SJSA1 (cell line): ENCODE measurements around the gene PGA5. TPM values are rescaled to one million over a fixed set of nuclear protein-coding genes. Genes with fewer than 3 reads are reported as not detected.

Experiments used
- DNase-seq, 2 experiments: peaks; one replicate each; pipeline ENCODE4 v3.0.0-alpha.2; 2015 to 2020; ENCODE audit warnings: low spot score in 2 of 2, low read depth in 1 of 2
- H3K27ac ChIP-seq: fragments of 250-450 bp; sonication (Bioruptor Pico); 2 replicates; pipeline ENCODE4 v1.5.1; 2020; ENCODE audit warnings: mild to moderate bottlenecking, moderate library complexity
- H3K27me3 ChIP-seq: fragments of 250-450 bp; sonication (Bioruptor Pico); replicated peaks from 2 replicates; pipeline ENCODE4 v1.5.1; 2020; ENCODE audit warnings: mild to moderate bottlenecking, moderate library complexity
- H3K36me3 ChIP-seq: fragments of 250-450 bp; sonication (Bioruptor Pico); 2 replicates; pipeline ENCODE4 v1.5.1; 2020; ENCODE audit warnings: mild to moderate bottlenecking
- H3K4me1 ChIP-seq: fragments of 250-450 bp; sonication (Bioruptor Pico); replicated peaks from 2 replicates; pipeline ENCODE4 v1.6.1; 2021; ENCODE audit warnings: mild to moderate bottlenecking
- H3K4me3 ChIP-seq: fragments of 250-450 bp; sonication (Bioruptor Pico); 2 replicates; pipeline ENCODE4 v1.5.1; 2020; ENCODE audit warnings: mild to moderate bottlenecking
- H3K9me3 ChIP-seq: fragments of 250-450 bp; sonication (Bioruptor Pico); replicated peaks from 2 replicates; pipeline ENCODE4 v1.5.1; 2020; ENCODE audit warnings: mild to moderate bottlenecking
- total RNA-seq: library from RNA; depleted of rRNA; stranded (reverse); fragments of >200 nt; shearing (Covaris generic); gene quantifications from 2 replicates; pipeline ENCODE4 v1.2.3, GENCODE V29; 2014

The PGA5 gene
- total RNA-seq, 1 experiment from 2014 or later = not detected

DNA sequence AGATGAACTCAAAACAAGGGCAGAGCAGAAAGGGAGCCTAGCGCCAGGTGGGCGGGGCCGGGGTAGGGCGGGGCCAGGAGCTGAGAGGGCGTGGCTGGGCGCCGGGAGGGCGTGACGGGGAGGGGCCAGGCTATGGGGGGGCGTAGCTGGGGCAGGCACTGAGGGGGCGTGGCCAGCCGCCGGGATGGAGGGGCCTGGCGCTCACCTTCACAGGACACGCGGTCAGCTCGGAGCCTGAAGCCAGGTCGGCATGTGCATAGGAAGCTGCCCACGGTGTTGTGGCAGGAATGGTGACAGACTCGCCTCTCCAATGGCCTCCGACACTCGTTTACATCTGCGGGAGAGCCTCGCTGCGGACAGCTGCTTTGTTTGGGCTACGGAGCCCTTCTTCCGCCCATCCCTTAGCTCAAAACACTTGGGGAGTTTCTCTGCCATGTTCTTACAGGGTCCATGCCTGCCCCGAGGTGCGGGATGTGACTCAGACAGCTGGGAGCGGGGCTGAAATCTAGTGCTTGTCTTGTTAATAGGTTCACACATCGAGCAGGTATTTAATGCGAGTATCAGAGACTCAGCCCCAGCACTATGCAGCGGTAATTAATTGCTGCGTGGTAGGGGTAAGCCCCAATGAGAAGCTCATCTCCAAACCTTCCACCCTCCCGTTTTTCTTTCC, 40.7 kb downstream of the PGA5 start:
- H3K4me3 ChIP-seq = no peak overlapping the region
- H3K9me3 ChIP-seq = no peaks in the 10 kb centered on the region
- no peak for DNase-seq
- 0 out of 2 replicates have a peak, but pooled peaks cover 5% of the 10 kb centered on the region for H3K27me3 ChIP-seq
- H3K36me3 ChIP-seq = no peaks in the 10 kb centered on the region
- H3K27ac ChIP-seq = no peak overlapping the region
- no peaks in the 10 kb centered on the region for H3K4me1 ChIP-seq

DNA sequence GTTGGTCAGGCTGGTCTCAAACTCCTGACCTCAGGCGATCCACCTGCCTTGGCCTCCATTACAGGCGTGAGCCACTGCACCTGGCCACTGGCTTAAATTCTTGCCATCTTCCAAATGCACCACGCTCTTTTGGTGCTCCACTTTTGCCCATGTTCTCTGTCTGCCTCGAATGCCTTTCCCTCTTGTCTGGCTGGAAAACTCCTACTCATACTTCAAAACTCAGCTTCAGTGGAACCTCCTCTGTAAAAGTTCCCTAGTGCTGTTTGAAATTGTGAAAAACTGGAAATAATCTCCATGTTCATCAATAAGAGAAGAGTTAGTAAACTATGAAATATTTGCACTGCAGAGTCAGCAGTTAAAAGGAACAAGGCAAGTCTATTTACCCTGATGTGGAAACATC, 42.6 kb downstream of the PGA5 start:
- no peaks in the 10 kb centered on the region for H3K9me3 ChIP-seq

DNA sequence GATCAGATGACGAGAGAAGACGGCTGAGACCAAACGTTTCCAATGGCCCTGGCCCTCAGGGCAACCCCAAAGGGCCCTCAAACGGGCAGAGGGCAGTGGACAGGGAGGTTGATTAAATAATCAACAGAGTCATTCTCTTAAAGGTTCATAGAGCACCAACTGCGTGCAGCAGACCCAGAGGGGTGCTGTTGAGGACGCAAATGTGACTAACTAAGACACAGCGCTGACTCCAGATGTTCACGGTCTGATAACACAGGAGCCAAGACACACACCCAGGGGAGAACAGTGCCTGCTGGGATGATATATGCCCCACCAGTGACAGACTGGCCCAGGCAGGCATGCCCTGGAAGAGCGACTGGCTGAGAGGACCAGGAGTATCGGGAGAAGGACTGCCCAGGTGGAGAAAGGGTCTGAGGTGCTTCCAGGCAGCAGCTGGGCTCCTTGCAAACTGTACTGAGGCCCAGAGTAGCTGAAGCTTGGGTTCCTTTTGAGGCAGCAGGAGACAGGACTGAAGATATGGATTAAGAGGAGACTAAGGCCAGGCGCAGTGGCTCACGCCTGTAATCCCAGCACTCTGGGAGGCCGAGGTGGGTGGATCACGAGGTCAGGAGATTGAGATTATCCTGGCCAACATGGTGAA, 46.5 kb downstream of the PGA5 start:
- H3K27me3 ChIP-seq = 0 out of 2 replicates have a peak, but pooled peaks cover 5% of the 10 kb centered on the region
- peaks cover 5% of the 10 kb centered on the region; the same call in 1 of the 2 replicates for H3K4me1 ChIP-seq
- no peak overlapping the region for H3K4me3 ChIP-seq
- no peak for DNase-seq
- H3K36me3 ChIP-seq = no peaks in the 10 kb centered on the region
- no peak overlapping the region for H3K27ac ChIP-seq
- H3K9me3 ChIP-seq = no peaks in the 10 kb centered on the region

More for the DNA sequence above, 42.6 kb downstream of the PGA5 start:
- no peak overlapping the region for H3K27ac ChIP-seq
- 0 out of 2 replicates have a peak, but pooled peaks cover 5% of the 10 kb centered on the region for H3K27me3 ChIP-seq
- H3K4me3 ChIP-seq = no peak overlapping the region
- no peaks in the 10 kb centered on the region for H3K4me1 ChIP-seq
- no peak for DNase-seq
- no peaks in the 10 kb centered on the region for H3K36me3 ChIP-seq

DNA sequence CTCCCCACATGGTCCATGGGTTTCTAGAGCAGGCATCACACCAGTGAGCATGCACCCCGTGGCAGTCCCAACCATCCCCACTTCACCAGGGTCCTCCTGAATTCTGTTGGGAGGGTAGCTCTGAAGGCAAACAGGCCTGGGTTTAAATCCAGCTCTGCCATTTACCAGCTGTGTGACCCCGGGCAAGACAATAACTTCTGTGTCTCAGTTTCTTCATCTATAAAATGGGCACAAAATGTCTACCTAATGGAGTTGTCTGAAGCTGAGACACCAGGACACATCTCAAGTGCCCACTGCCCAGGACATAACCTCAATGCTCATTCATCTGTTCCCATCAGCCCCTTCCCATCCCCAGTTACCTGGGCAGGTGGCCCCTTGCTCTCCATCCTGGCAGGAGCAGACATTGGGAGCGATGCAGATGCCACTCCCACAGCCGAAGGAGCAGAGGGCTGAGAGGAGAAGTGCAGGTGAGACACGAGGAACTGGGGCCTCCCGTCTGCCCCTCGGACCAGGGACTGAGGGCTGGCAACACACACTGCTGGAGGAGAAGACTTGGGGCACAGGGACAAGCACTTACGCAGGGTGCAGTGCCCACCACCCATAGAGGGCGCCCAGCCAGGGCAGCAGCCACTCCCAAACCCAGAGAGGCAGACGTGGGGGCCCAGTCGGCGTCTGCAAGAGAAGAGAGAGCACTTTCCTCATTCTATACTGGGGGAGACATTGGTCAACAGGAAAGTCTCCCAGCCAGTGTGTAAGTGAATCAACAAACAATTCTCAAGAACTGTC, 50.1 kb downstream of the PGA5 start:
- Histone ChIP-seq H3K9me3 (no peaks in the 10 kb centered on the region), H3K4me3 (no peak overlapping the region), H3K27ac (no peak overlapping the region), H3K36me3 (0 out of 2 replicates have a peak, but pooled peaks cover 3% of the 10 kb centered on the region), H3K27me3 (peaks cover 24% of the 10 kb centered on the region), H3K4me1 (peaks cover 23% of the 10 kb centered on the region)
- no peak for DNase-seq

DNA sequence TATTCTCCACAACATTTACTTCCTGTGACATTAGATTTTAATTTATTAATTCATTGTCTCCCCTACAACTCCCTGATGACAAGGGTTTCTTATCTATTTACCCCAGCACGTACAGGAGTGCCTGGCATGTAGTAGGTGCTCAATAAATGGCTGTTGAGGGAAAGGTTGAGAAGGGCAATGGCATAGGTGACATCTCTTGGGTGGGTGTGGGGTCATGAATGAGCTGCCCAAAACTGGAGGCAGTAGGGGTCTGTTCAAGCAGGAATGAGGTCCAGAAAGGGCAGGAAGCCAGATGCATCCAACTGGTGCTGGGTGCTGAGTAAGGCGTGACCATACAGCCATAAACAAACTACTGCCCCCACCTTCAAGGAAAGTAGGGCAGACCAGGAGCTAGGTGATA, 51.4 kb downstream of the PGA5 start:
- Histone ChIP-seq H3K9me3 (no peaks in the 10 kb centered on the region), H3K27ac (no peak overlapping the region), H3K27me3 (peaks cover 24% of the 10 kb centered on the region), H3K4me1 (peaks cover 31% of the 10 kb centered on the region), H3K4me3 (no peak overlapping the region), H3K36me3 (peaks cover 10% of the 10 kb centered on the region; the same call in 1 of the 2 replicates)
- no peak for DNase-seq

DNA sequence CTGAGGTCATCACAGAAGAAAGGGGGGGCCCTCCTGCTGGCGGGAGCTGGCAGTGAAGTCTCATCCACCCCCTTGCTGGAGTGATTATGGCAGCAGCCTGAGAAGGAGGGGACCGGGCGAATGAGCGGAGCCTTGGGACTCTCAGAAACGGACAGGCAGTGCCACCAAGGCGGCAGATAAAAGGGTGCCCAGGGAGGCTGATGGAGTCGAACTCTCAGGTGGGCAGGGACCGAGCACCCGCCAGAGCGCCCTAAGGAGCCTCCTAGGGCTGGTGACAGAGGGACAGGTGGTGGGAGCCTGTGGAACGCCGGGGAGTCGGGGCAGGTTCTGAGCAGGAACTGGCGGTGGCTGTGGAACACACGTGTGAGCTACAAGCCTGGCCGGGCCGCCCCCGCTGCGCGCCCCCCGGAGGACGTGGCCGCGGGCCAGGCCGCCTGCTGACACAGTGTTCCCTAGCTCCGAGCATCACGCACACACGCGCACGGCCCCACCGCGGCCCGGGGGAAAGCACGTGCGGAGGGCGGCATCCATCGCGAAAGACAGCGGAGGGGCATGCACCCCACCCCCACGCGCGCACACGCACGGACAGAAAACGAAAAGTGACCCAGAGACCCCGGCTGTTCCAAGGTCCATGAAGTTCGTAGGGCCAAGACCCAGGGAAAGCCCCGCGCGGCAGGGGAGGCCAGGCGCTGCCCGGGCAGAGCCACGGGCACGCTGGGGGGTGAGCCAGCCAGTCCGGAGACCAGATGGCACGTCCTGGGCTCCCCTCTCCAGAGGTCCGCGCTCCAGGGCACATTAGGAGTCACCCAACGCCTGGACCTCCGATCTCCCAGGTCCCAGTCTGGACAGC, 53.1 kb downstream of the PGA5 start:
- DNase-seq = peak in 1 of 2 experiments; percentile 58
- H3K36me3 ChIP-seq = peaks cover 17% of the 10 kb centered on the region
- no peak overlapping the region for H3K27ac ChIP-seq
- peaks cover 22% of the 10 kb centered on the region for H3K27me3 ChIP-seq
- H3K9me3 ChIP-seq = no peaks in the 10 kb centered on the region
- H3K4me1 ChIP-seq = peaks cover 46% of the 10 kb centered on the region
- H3K4me3 ChIP-seq = peak overlapping the region; percentile 15

DNA sequence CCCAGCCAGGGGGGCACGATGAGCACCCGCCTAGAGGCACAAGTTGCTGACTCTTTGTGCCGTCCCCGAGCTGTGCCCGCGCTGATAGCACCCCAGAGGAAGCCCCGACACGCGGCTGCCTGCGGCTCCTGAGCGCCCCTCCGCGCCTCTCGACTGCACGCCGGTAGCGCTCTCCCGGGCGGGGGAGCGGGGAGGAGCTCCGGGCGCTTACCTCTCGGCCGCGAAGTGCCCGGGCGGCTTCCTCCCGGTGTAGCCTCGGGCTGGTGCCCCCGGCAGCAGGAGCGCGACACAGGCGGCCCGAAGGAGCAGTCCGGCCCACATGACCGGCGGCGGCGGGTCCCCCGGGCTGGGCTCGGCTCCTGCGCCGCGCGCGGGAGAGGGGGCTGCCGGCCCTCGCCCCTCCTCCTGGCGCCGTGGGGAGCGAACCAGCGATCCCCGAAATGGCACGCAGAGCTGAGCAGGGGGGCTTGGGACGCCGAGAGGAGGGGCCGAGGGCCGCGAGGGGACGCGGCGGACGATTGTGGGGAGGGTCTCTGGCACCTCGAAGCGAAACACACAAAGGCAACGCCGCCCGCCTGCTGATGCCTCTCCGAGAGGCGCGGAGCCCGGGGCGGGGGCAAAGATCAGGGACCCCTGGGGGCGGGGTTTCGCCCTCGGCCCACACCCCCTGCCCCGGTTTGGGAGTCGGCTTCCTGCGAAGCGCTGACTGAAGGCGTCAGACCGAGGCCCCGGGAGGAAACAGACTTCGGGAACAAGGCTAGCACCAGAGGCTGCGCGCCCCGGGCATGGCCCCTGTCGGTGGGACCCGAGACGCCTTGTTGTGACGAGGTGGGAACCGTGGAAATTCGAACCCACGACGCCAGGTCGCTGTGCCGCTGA, 54.0 kb downstream of the PGA5 start, which contains the start of gene VWCE:
VWCE (minus strand) TSS at position 600 of the 879 bp plus-strand sequence; CDS start at position 321, 279 bp downstream.
- Histone ChIP-seq H3K27me3 (peaks cover 22% of the 10 kb centered on the region), H3K27ac (no peak within 1 kb of the TSS), H3K4me3 (peak within 1 kb of the TSS; percentile 15), H3K36me3 (peaks cover 26% of the 10 kb centered on the region), H3K4me1 (peaks cover 48% of the 10 kb centered on the region), H3K9me3 (no peaks in the 10 kb centered on the region)
- peak in 1 of 2 experiments; percentile 64 for DNase-seq

DNA sequence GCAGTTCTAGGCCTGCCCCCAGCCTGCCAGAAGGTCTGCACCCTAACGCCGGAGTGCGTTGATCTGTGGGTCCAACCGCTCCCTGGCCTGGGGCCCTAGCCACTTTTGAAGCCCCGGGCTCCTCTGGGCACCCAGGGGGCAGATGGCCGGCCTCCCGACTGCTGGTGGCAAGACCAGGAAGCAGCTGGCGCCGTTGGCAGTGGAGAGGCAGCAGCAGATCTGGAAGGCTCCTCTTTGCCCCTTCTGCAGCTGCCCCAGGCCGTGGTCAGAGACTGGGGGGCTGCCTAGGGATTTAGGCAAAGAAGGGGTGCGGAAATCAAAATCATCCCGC, 54.6 kb downstream of the PGA5 start:
- Histone ChIP-seq H3K27me3 (peaks cover 22% of the 10 kb centered on the region), H3K36me3 (peaks cover 32% of the 10 kb centered on the region), H3K9me3 (no peaks in the 10 kb centered on the region), H3K4me1 (peaks cover 48% of the 10 kb centered on the region), H3K27ac (no peak overlapping the region), H3K4me3 (no peak overlapping the region)
- DNase-seq = no peak

DNA sequence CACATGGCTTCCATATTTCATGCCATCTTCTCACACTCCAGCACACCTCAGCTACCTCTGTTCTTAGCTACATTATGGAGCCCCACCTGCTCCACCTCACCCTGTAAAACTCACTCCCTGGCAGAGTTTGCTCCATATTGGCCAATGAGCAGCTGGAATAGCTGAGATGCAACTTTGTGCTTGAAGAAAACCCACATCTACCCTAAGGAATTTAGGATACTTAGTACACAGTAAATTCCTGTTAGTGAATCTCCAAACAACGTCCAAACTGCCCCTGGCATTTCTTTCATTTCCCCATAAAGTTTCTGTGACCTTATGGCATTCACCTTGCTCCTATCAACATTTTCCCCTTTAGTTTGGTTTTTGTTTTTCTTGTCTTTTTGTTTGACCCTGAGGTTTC, 56.4 kb downstream of the PGA5 start:
- peak overlapping the region; percentile 8 for H3K27ac ChIP-seq
- H3K4me3 ChIP-seq = no peak overlapping the region
- DNase-seq = no peak
- H3K4me1 ChIP-seq = peaks cover 44% of the 10 kb centered on the region
- no peaks in the 10 kb centered on the region for H3K9me3 ChIP-seq
- H3K36me3 ChIP-seq = peaks cover 50% of the 10 kb centered on the region
- H3K27me3 ChIP-seq = peaks cover 22% of the 10 kb centered on the region

DNA sequence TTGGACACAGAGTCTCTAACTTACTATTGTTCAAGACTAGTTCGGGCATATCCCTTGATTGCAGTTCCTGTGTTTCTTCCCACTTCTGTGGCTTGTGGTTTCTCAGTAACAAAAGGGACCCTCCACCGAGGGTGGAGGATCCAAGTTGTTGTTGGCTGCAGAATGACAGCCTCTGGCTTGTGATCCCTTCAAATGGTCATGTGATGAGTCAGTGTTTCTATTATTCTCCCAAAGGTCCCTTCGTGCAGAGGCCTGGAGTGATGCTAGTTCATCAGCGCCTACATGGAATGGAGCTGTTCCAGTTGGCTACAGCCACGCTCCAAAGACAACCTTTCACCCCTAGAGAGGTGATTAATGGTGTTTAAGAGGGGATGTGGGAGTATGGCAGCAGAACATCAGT, 56.8 kb downstream of the PGA5 start:
- no peaks in the 10 kb centered on the region for H3K9me3 ChIP-seq
- no peak overlapping the region for H3K4me3 ChIP-seq
- peak; percentile 95 to 98 for DNase-seq
- peaks cover 44% of the 10 kb centered on the region for H3K4me1 ChIP-seq
- peaks cover 54% of the 10 kb centered on the region for H3K36me3 ChIP-seq
- H3K27ac ChIP-seq = peak overlapping the region; percentile 30
- peaks cover 22% of the 10 kb centered on the region for H3K27me3 ChIP-seq

DNA sequence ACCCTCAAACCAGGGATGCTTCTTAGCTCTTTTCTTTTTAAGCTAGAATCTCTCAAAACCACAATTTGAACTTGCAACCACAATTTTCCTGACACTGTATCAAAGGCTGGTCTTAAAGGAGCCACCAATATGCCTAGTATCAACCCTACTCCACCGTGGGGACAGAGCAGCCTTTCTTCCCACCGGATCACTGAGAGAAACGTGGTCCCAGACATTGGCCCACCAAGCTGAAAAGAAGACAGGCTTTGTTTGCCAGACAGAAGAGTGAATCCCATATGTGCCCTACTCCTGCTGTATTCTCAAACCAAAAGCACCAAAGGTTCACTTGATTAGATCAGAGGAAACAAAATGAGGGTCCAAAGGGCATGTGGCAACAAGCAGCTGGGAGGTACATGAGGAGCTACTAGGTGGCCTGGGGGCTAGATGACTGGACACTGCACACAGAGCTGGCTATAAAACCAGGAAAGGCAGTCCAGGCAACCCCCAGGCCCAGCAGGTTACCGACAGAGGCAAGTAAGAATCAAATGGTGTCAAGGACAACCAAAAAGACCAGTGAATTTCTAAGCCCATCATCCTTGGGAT, 57.8 kb downstream of the PGA5 start:
- Histone ChIP-seq H3K9me3 (no peaks in the 10 kb centered on the region), H3K27ac (peak overlapping the region; percentile 30; the same call in 1 of the 2 replicates), H3K4me1 (peaks cover 40% of the 10 kb centered on the region), H3K27me3 (peaks cover 16% of the 10 kb centered on the region), H3K4me3 (no peak overlapping the region), H3K36me3 (peaks cover 63% of the 10 kb centered on the region)
- DNase-seq = no peak
